IMR-90 (cell line): ENCODE results near the gene HS3ST5. TPM values are rescaled to one million over a fixed set of nuclear protein-coding genes. Genes with fewer than 3 reads are reported as not detected.

Experiments
- ATAC-seq: fragments of 200-7000 bp; cut with Tn5 transposase; 2 replicates; pipeline ENCODE4 v1.9.1; 2020; ENCODE audit warnings: low read depth, mild to moderate bottlenecking, moderate library complexity
- BruUV-seq: library from RNA; stranded (reverse); fragments of 400-500 nt; replicated peaks from 2 replicates; lab custom pipeline; 2021; lab: Mats Ljungman, UMichigan
- CTCF ChIA-PET: fragments of 300-600 bp; formaldehyde crosslinking; extraction: SDS; loops from one replicate; lab custom pipeline; 2021; ENCODE audit warnings: antibody characterized with exemption; lab: Yijun Ruan, JAX
- POLR2A ChIA-PET: fragments of 300-600 bp; sonication (Branson Sonifier 250); formaldehyde crosslinking; loops from one replicate; lab custom pipeline; 2022; ENCODE audit warnings: antibody characterized with exemption; ENCODE audit not compliant: unreplicated experiment; lab: Charles Lee
- DNase-seq: peaks from one replicate; pipeline ENCODE4 v3.0.0; 2013
- H2AFZ ChIP-seq: replicated peaks from 2 replicates; pipeline ENCODE3; 2013; ENCODE audit warnings: low read length, mild to moderate bottlenecking; ENCODE audit not compliant: poor library complexity
- H2AK5ac ChIP-seq: 2 replicates; pipeline ENCODE4 v1.6.1; 2013; ENCODE audit warnings: low read depth, low read length, inconsistent platforms
- H2AK9ac ChIP-seq: replicated peaks from 2 replicates; pipeline ENCODE3; 2013; ENCODE audit warnings: mild to moderate bottlenecking, low read depth, low read length, moderate library complexity; ENCODE audit not compliant: poor library complexity
- H2BK120ac ChIP-seq: 2 replicates; pipeline ENCODE4 v1.6.1; 2013; ENCODE audit warnings: low read depth, low read length, inconsistent platforms
- H2BK15ac ChIP-seq: 3 replicates; pipeline ENCODE4 v1.6.1; 2013; ENCODE audit warnings: low read depth, low read length, inconsistent platforms
- H2BK20ac ChIP-seq: 2 replicates; pipeline ENCODE4 v1.6.1; 2013; ENCODE audit warnings: low read depth, mild to moderate bottlenecking, inconsistent platforms, low read length, moderate library complexity
- H2BK5ac ChIP-seq: 2 replicates; pipeline ENCODE4 v1.6.1; 2013; ENCODE audit warnings: mild to moderate bottlenecking, low read depth, low read length, inconsistent platforms; ENCODE audit not compliant: poor library complexity, severe bottlenecking
- H3K14ac ChIP-seq: replicated peaks from 2 replicates; pipeline ENCODE4 v1.6.1; 2013; ENCODE audit warnings: low read depth, low read length, inconsistent platforms
- H3K18ac ChIP-seq: 2 replicates; pipeline ENCODE4 v1.6.1; 2013; ENCODE audit warnings: low read depth, low read length, control low read depth
- H3K23ac ChIP-seq: 2 replicates; pipeline ENCODE4 v1.6.1; 2013; ENCODE audit warnings: low read depth, low read length, inconsistent platforms
- H3K27ac ChIP-seq: 2 replicates; pipeline ENCODE4 v1.5.1; 2013; ENCODE audit warnings: mild to moderate bottlenecking, control low read depth, low read length; ENCODE audit not compliant: insufficient read depth
- H3K27me3 ChIP-seq: 2 replicates; pipeline ENCODE4 v1.6.1; 2013; ENCODE audit warnings: low read length; ENCODE audit not compliant: control insufficient read depth, insufficient read depth
- H3K36me3 ChIP-seq: 2 replicates; pipeline ENCODE4 v1.6.1; 2013; ENCODE audit warnings: low read length, mixed read lengths; ENCODE audit not compliant: control insufficient read depth, insufficient read depth
- H3K4ac ChIP-seq: 2 replicates; pipeline ENCODE4 v1.6.1; 2013; ENCODE audit warnings: low read depth, low read length, inconsistent platforms
- H3K4me1 ChIP-seq: 2 replicates; pipeline ENCODE4 v1.6.1; 2013; ENCODE audit warnings: low read length, mixed read lengths; ENCODE audit not compliant: control insufficient read depth, insufficient read depth
- H3K4me2 ChIP-seq: 2 replicates; pipeline ENCODE4 v1.6.1; 2013; ENCODE audit warnings: low read depth, mild to moderate bottlenecking, control low read depth, low read length, moderate library complexity
- H3K4me3 ChIP-seq: 2 replicates; pipeline ENCODE4 v1.5.1; 2013; ENCODE audit warnings: low read depth, mild to moderate bottlenecking, control low read depth, low read length, moderate library complexity; ENCODE audit not compliant: insufficient read depth
- H3K56ac ChIP-seq: 2 replicates; pipeline ENCODE4 v1.6.1; 2013; ENCODE audit warnings: low read length, inconsistent platforms; ENCODE audit not compliant: insufficient read depth; ENCODE audit errors: extremely low read depth
- H3K79me1 ChIP-seq, 2 experiments: 2 replicates each; pipeline ENCODE4 v1.6.1; 2013; ENCODE audit warnings: low read length in 2 of 2, inconsistent platforms in 1 of 2, low read depth in 1 of 2
- H3K9ac ChIP-seq: 2 replicates; pipeline ENCODE4 v1.6.1; 2013; ENCODE audit warnings: low read depth, low read length, control low read depth
- H3K9me1 ChIP-seq: 2 replicates; pipeline ENCODE4 v1.6.1; 2013; ENCODE audit warnings: low read length, inconsistent platforms; ENCODE audit not compliant: insufficient read depth
- H3K9me3 ChIP-seq: 2 replicates; pipeline ENCODE4 v1.6.1; 2013; ENCODE audit warnings: low read length; ENCODE audit not compliant: control insufficient read depth, insufficient read depth
- H4K20me1 ChIP-seq: 2 replicates; pipeline ENCODE4 v1.6.1; 2013; ENCODE audit warnings: low read length, inconsistent platforms; ENCODE audit not compliant: insufficient read depth
- H4K5ac ChIP-seq: 2 replicates; pipeline ENCODE4 v1.6.1; 2013; ENCODE audit warnings: mild to moderate bottlenecking, low read depth, low read length, control low read depth
- H4K8ac ChIP-seq, 2 experiments: 2 replicates each; pipeline ENCODE4 v1.6.1; 2013; ENCODE audit warnings: low read depth in 2 of 2, low read length in 2 of 2, control low read depth in 1 of 2, inconsistent platforms in 1 of 2
- H4K91ac ChIP-seq: 2 replicates; pipeline ENCODE4 v1.6.1; 2013; ENCODE audit warnings: low read depth, low read length, inconsistent platforms; ENCODE audit not compliant: insufficient read depth
- ELK1 ChIP-seq: fragments of 150-350 bp; IDR thresholded peaks from 2 replicates; pipeline ENCODE4 v1.6.1; 2016; ENCODE audit warnings: low read depth, mild to moderate bottlenecking, low read length, moderate library complexity, borderline replicate concordance
- RCOR1 ChIP-seq: IDR thresholded peaks from 2 replicates; pipeline ENCODE4 v1.6.1; 2012; ENCODE audit warnings: mild to moderate bottlenecking, low read length, improper control_type of control experiment; ENCODE audit not compliant: insufficient replicate concordance
- RFX5 ChIP-seq: IDR thresholded peaks from 2 replicates; pipeline ENCODE4 v1.8.0; 2012; ENCODE audit warnings: low read depth, mild to moderate bottlenecking, low read length, moderate library complexity
- WGBS, 2 experiments: methylation state at CpG; one replicate each; pipeline versions ENCODE4 v1.1.5 to v1.1.7; 2013; ENCODE audit warnings: missing lambda C conversion rate in 2 of 2; ENCODE audit not compliant: insufficient read length in 1 of 2; ENCODE audit errors: extremely low coverage in 2 of 2; 5-methylcytosine and 5-hydroxymethylcytosine counted together
- dilution Hi-C: fragments of 300-500 bp; cut with HindIII; formaldehyde crosslinking; loops from one replicate; pipeline ENCODE4 v1.14.3; 2018; ENCODE audit warnings: low sequenced_read_pairs; ENCODE audit not compliant: unreplicated experiment
- in situ Hi-C: fragments of 300-500 bp; cut with MboI; formaldehyde crosslinking; loops from 3 replicates; pipeline ENCODE4 v1.14.3; 2019; ENCODE audit warnings: low sequenced_read_pairs, inconsistent platforms, mixed read lengths
- intact Hi-C: fragments of 100-400 bp; cut with micrococcal nuclease; formaldehyde crosslinking; loops from 2 replicates; pipeline ENCODE4 v1.10.0; 2022
- polyA plus RNA-seq, 3 experiments: library from polyadenylated mRNA; depleted of rRNA; stranded (reverse); fragments of >200 nt; gene quantifications; 2 replicates each; pipeline ENCODE4 v1.2.3, GENCODE V29; 2012; ENCODE audit warnings: low replicate concordance in 1 of 3
- total RNA-seq: library from RNA; depleted of rRNA; stranded (reverse); fragments of >200 nt; gene quantifications from 2 replicates; pipeline ENCODE4 v1.2.3, GENCODE V29; 2012

HS3ST5 gene
- total and polyA plus RNA-seq, 2 of the 4 experiments (the other 2 are of a cell fraction) = not detected

- H2BK120ac ChIP-seq = no peak overlapping the region
- BruUV-seq = no TSS peak
- H2AFZ ChIP-seq = no peak overlapping the region
- ATAC-seq (no peak), DNase-seq (no peak)
- H3K9ac ChIP-seq = no peak overlapping the region
- H3K27ac ChIP-seq = no peak overlapping the region
- no peak overlapping the region for H3K18ac ChIP-seq
- no peak overlapping the region for H2BK20ac ChIP-seq
- dilution Hi-C loops (no loop called here), intact Hi-C loops (no loop called here), in situ Hi-C loops (no loop called here)
- H4K8ac ChIP-seq = no peak overlapping the region
- H3K9me3 ChIP-seq = no peaks in the 10 kb centered on the region
- H3K4me1 ChIP-seq = no peaks in the 10 kb centered on the region
- H3K9me1 ChIP-seq = no peaks in the 10 kb centered on the region
- CTCF ChIA-PET = interaction anchor here (0.6 kb wide), 1 partner anchor 26 kb away, joined by 3 read pairs; no protein-coding TSS in a partner anchor
- H3K36me3 ChIP-seq = no peaks in the 10 kb centered on the region
- H2AK5ac ChIP-seq = no peak overlapping the region
- no peak overlapping the region for H3K56ac ChIP-seq
- no peak overlapping the region for H3K14ac ChIP-seq
- no peak overlapping the region for H2BK5ac ChIP-seq
- POLR2A ChIA-PET = no interaction called here
- H4K20me1 ChIP-seq = no peaks in the 10 kb centered on the region
- H3K4me3 ChIP-seq = no peak overlapping the region
- no peak overlapping the region for H3K4me2 ChIP-seq
- H4K5ac ChIP-seq = no peak overlapping the region
- WGBS, 2 experiments = no CpG with 5 or more reads among the region's 1 CpG
- H3K4ac ChIP-seq = no peak overlapping the region
- TF ChIP-seq ELK1 (no peak), RCOR1 (no peak), RFX5 (no peak)
- no peak overlapping the region for H3K23ac ChIP-seq
- no peak overlapping the region for H4K91ac ChIP-seq
- no peaks in the 10 kb centered on the region for H3K27me3 ChIP-seq
- no peak overlapping the region for H2BK15ac ChIP-seq
- no peak overlapping the region for H2AK9ac ChIP-seq
- H3K79me1 ChIP-seq = no peaks in the 10 kb centered on the region
These were observed 19.0 kb downstream of the HS3ST5 start for GRCh38 chr6:114323784-114324183.
